Ovary (tissue), 3 donors: ENCODE data around the gene CNNM2.

ENCODE experiments used
- CTCF ChIP-seq, 3 donors: fragments of 450-650 bp in 2 of 3; fragments of 200-600 bp in 1 of 3; IDR thresholded peaks; one replicate each; pipeline versions ENCODE4 v1.5.1 to v1.8.0; 2016 to 2022; ENCODE audit warnings: antibody characterized with exemption in 3 of 3, mild to moderate bottlenecking in 1 of 3
- POLR2A ChIP-seq: fragments of 450-650 bp; IDR thresholded peaks from one replicate; pipeline ENCODE4 v1.6.1; 2017; ENCODE audit warnings: antibody characterized with exemption, mild to moderate bottlenecking, moderate library complexity
- donor health status: DM: no; HTN: no; CAD: no.

- TF ChIP-seq POLR2A = no peak
- TF ChIP-seq CTCF (IDR thresholded peaks at IDR 0.05) = no peak
These were observed 136.5 kb downstream of the CNNM2 start for GRCh38 chr10:103054621-103055020.
